H1 (cell line): ENCODE data around the gene FRMPD2. TPM values are rescaled to one million over a fixed set of nuclear protein-coding genes. Genes with fewer than 3 reads are reported as not detected.

Experiments
- CTCF ChIA-PET: fragments of 300-600 bp; sonication (Branson Sonifier 250); formaldehyde crosslinking; loops from one replicate; lab custom pipeline; 2021; ENCODE audit not compliant: partially characterized antibody; lab: Charles Lee
- POLR2A ChIA-PET: fragments of 300-600 bp; sonication (Branson Sonifier 250); formaldehyde crosslinking; loops from one replicate; lab custom pipeline; 2021; ENCODE audit warnings: inconsistent platforms; ENCODE audit not compliant: partially characterized antibody; lab: Charles Lee
- DNase-seq, 2 experiments: peaks; one replicate each; pipeline versions ENCODE4 v3.0.0 to v3.0.0-alpha.2; 2010 to 2022; ENCODE audit warnings: low spot score in 2 of 2, low read depth in 1 of 2, mixed read lengths in 1 of 2
- FAIRE-seq: peaks from 2 replicates; lab custom pipeline; 2011; peaks lifted over from hg19 to GRCh38; lab: Jason Lieb, UNC
- H2AFZ ChIP-seq: 2 replicates; pipeline ENCODE4 v1.8.1; 2012; ENCODE audit warnings: low read length, inconsistent platforms
- H2AK5ac ChIP-seq: 2 replicates; pipeline ENCODE4 v1.6.1; 2013; ENCODE audit warnings: low read depth, low read length
- H2BK120ac ChIP-seq: replicated peaks from 2 replicates; pipeline ENCODE3; 2013; ENCODE audit warnings: low read depth, low read length, inconsistent platforms
- H2BK12ac ChIP-seq: 2 replicates; pipeline ENCODE4 v1.6.1; 2013; ENCODE audit warnings: low read depth, low read length
- H2BK15ac ChIP-seq: 2 replicates; pipeline ENCODE4 v1.6.1; 2013; ENCODE audit warnings: low read length
- H2BK20ac ChIP-seq: 2 replicates; pipeline ENCODE4 v1.6.1; 2013; ENCODE audit warnings: low read length
- H2BK5ac ChIP-seq: 2 replicates; pipeline ENCODE4 v1.6.1; 2013; ENCODE audit warnings: low read depth, low read length
- H3K14ac ChIP-seq: 2 replicates; pipeline ENCODE4 v1.6.1; 2013; ENCODE audit warnings: inconsistent platforms; ENCODE audit not compliant: insufficient read length
- H3K18ac ChIP-seq: 2 replicates; pipeline ENCODE4 v1.6.1; 2013; ENCODE audit warnings: low read length; ENCODE audit errors: extremely low read depth
- H3K23ac ChIP-seq: 2 replicates; pipeline ENCODE4 v1.6.1; 2013; ENCODE audit warnings: inconsistent platforms; ENCODE audit not compliant: insufficient read length
- H3K23me2 ChIP-seq: 2 replicates; pipeline ENCODE4 v1.6.1; 2013; ENCODE audit warnings: low read depth, low read length
- H3K27ac ChIP-seq: 2 replicates; pipeline ENCODE4 v1.6.1; 2011; ENCODE audit warnings: low read depth, low read length, inconsistent platforms
- H3K27me3 ChIP-seq, 4 experiments: replicated peaks in 1 of 4; 1 replicate in 1 of 4; 2 replicates in 3 of 4; pipeline versions ENCODE4 v1.6.1 to v1.8.1; 2011 to 2013; ENCODE audit warnings: low read length in 3 of 4, mild to moderate bottlenecking in 3 of 4, inconsistent platforms in 2 of 4, mixed read lengths in 2 of 4, moderate library complexity in 1 of 4; ENCODE audit not compliant: control insufficient read depth in 3 of 4, insufficient read depth in 3 of 4; ENCODE audit errors: extremely low read depth in 1 of 4
- H3K36me3 ChIP-seq, 4 experiments: 2 replicates each; pipeline versions ENCODE4 v1.6.1 to v1.8.1; 2011 to 2013; ENCODE audit warnings: mild to moderate bottlenecking in 4 of 4, low read length in 3 of 4, moderate library complexity in 2 of 4, control low read depth in 1 of 4, inconsistent platforms in 1 of 4; ENCODE audit not compliant: insufficient read depth in 4 of 4, control insufficient read depth in 2 of 4
- H3K4ac ChIP-seq: replicated peaks from 2 replicates; pipeline ENCODE3; 2013; ENCODE audit warnings: low read length, low read depth, mixed read lengths, inconsistent platforms; ENCODE audit not compliant: insufficient read length
- H3K4me1 ChIP-seq, 4 experiments: replicated peaks in 1 of 4; 1 replicate in 1 of 4; 2 replicates in 3 of 4; pipeline versions ENCODE4 v1.6.1 to v1.8.1; 2011 to 2013; ENCODE audit warnings: low read length in 3 of 4, inconsistent platforms in 2 of 4, mixed read lengths in 1 of 4; ENCODE audit not compliant: insufficient read depth in 4 of 4, control insufficient read depth in 3 of 4
- H3K4me2 ChIP-seq, 2 experiments: 2 replicates each; pipeline versions ENCODE4 v1.6.1 to v1.8.1; 2011 to 2013; ENCODE audit warnings: low read depth in 2 of 2, low read length in 2 of 2, control low read depth in 1 of 2, inconsistent platforms in 1 of 2, mild to moderate bottlenecking in 1 of 2; ENCODE audit not compliant: insufficient read depth in 1 of 2
- H3K4me3 ChIP-seq, 4 experiments: fragments of 200-600, 300-600 bp in 1 of 4; sonication (generic), shearing (Covaris generic), sonication (Bioruptor Twin) in 1 of 4; 2 replicates each; pipeline versions ENCODE4 v1.5.1 to v1.8.1; 2011 to 2016; ENCODE audit warnings: low read length in 4 of 4, low read depth in 3 of 4, control low read depth in 2 of 4, inconsistent platforms in 2 of 4, mild to moderate bottlenecking in 2 of 4, mixed read lengths in 1 of 4, moderate library complexity in 1 of 4; ENCODE audit not compliant: insufficient read depth in 2 of 4; ENCODE audit errors: extremely low read depth in 1 of 4
- H3K56ac ChIP-seq: replicated peaks from 2 replicates; pipeline ENCODE3; 2013; ENCODE audit warnings: low read depth, mild to moderate bottlenecking, mixed read lengths, low read length, inconsistent platforms; ENCODE audit not compliant: insufficient read length
- H3K79me1 ChIP-seq: 2 replicates; pipeline ENCODE4 v1.6.1; 2013; ENCODE audit warnings: low read depth, low read length, control low read depth
- H3K79me2 ChIP-seq, 2 experiments: 2 replicates each; pipeline versions ENCODE4 v1.6.1 to v1.8.1; 2012 to 2013; ENCODE audit warnings: low read length in 2 of 2, mild to moderate bottlenecking in 2 of 2, inconsistent platforms in 1 of 2; ENCODE audit not compliant: insufficient read depth in 2 of 2, control insufficient read depth in 1 of 2
- H3K9ac ChIP-seq, 4 experiments: replicated peaks in 1 of 4; 1 replicate in 1 of 4; 2 replicates in 3 of 4; pipeline versions ENCODE4 v1.6.1 to v1.8.1; 2011 to 2013; ENCODE audit warnings: low read depth in 3 of 4, low read length in 3 of 4, control low read depth in 2 of 4, mild to moderate bottlenecking in 2 of 4, moderate library complexity in 2 of 4, inconsistent platforms in 1 of 4; ENCODE audit errors: extremely low read depth in 1 of 4
- H3K9me3 ChIP-seq, 2 experiments: 2 replicates each; pipeline versions ENCODE4 v1.6.1 to v1.8.1; 2012 to 2013; ENCODE audit warnings: mild to moderate bottlenecking in 2 of 2, moderate library complexity in 2 of 2, control low read depth in 1 of 2, inconsistent platforms in 1 of 2, low read depth in 1 of 2, low read length in 1 of 2, mixed read lengths in 1 of 2; ENCODE audit not compliant: insufficient read depth in 2 of 2
- H4K20me1 ChIP-seq, 2 experiments: replicated peaks in 1 of 2; 2 replicates each; pipeline versions ENCODE3 to v1.8.1; 2011 to 2013; ENCODE audit warnings: inconsistent platforms in 2 of 2, low read length in 2 of 2, mild to moderate bottlenecking in 1 of 2; ENCODE audit not compliant: insufficient read depth in 2 of 2, control insufficient read depth in 1 of 2
- H4K5ac ChIP-seq: 2 replicates; pipeline ENCODE4 v1.6.1; 2013; ENCODE audit warnings: low read length, low read depth, mixed read lengths, inconsistent platforms; ENCODE audit not compliant: insufficient read length
- H4K8ac ChIP-seq: 2 replicates; pipeline ENCODE4 v1.8.0; 2013; ENCODE audit warnings: mild to moderate bottlenecking, moderate library complexity, low read length, inconsistent platforms; ENCODE audit not compliant: insufficient read depth; ENCODE audit errors: extremely low read depth
- H4K91ac ChIP-seq: replicated peaks from 2 replicates; pipeline ENCODE3; 2013; ENCODE audit warnings: low read length, mixed read lengths, inconsistent platforms; ENCODE audit not compliant: insufficient read length
- ATF2 ChIP-seq: IDR thresholded peaks from 2 replicates; pipeline ENCODE4 v1.6.1; 2012; ENCODE audit warnings: low read length, inconsistent platforms
- CBX8 ChIP-seq: fragments of 300-800, 300-1000 bp; sonication (generic); IDR thresholded peaks from 2 replicates; pipeline ENCODE4 v1.7.1; 2016; ENCODE audit warnings: low read depth, low read length, borderline replicate concordance
- FOSL1 ChIP-seq: IDR thresholded peaks from 2 replicates; pipeline ENCODE4 v1.6.1; 2011; ENCODE audit warnings: mild to moderate bottlenecking, low read depth, low read length, moderate library complexity; ENCODE audit not compliant: insufficient read depth
- GABPA ChIP-seq: IDR thresholded peaks from 2 replicates; pipeline ENCODE4 v1.6.1; 2011; ENCODE audit warnings: mild to moderate bottlenecking, low read length, moderate library complexity, borderline replicate concordance; ENCODE audit not compliant: insufficient read depth
- PHF8 ChIP-seq: fragments of 200-600 bp; sonication (generic); conservative IDR thresholded peaks from 2 replicates; pipeline ENCODE4 v1.7.1; 2012; ENCODE audit warnings: low read depth, mild to moderate bottlenecking, inconsistent platforms, low read length, moderate library complexity
- POLR2AphosphoS5 ChIP-seq: IDR thresholded peaks from 2 replicates; pipeline ENCODE4 v1.6.1; 2011; ENCODE audit warnings: low read depth, low read length
- POU5F1 ChIP-seq: IDR thresholded peaks from 2 replicates; pipeline ENCODE4 v1.6.1; 2011; ENCODE audit warnings: low read depth, mild to moderate bottlenecking, low read length, moderate library complexity
- RBBP5 ChIP-seq: IDR thresholded peaks from 2 replicates; pipeline ENCODE4 v1.7.1; 2012; ENCODE audit warnings: low read depth, mild to moderate bottlenecking, inconsistent platforms, low read length, moderate library complexity, borderline replicate concordance
- RNF2 ChIP-seq: fragments of 200-900, 300-1000 bp; sonication (generic); IDR thresholded peaks from 2 replicates; pipeline ENCODE4 v1.7.1; 2016; ENCODE audit warnings: borderline replicate concordance, low read depth, mild to moderate bottlenecking, antibody characterized with exemption, low read length; ENCODE audit not compliant: poor library complexity, severe bottlenecking; ENCODE audit errors: missing control alignments
- SUZ12 ChIP-seq: fragments of 200-600 bp; sonication (generic); IDR thresholded peaks from 2 replicates; pipeline ENCODE4 v1.6.1; 2012; ENCODE audit warnings: mild to moderate bottlenecking, inconsistent platforms, low read length, moderate library complexity, mixed read lengths
- whole genome bisulfite sequencing, 2 experiments: shearing (Covaris generic) in 1 of 2; methylation state at CpG; one replicate each; pipeline versions ENCODE4 v1.1.6 to v1.1.7; 2013 to 2015; ENCODE audit warnings: low lambda C conversion rate in 2 of 2, mixed read lengths in 2 of 2, inconsistent platforms in 1 of 2, low coverage in 1 of 2, missing lambda C conversion rate in 1 of 2; ENCODE audit not compliant: insufficient replicate concordance in 2 of 2, insufficient coverage in 1 of 2, insufficient read length in 1 of 2; ENCODE audit errors: extremely low coverage in 1 of 2, missing lambda C conversion rate in 1 of 2; 5-methylcytosine and 5-hydroxymethylcytosine counted together
- polyA plus RNA-seq, 7 experiments: library from polyadenylated mRNA; depleted of rRNA in 3 of 7; stranded (reverse) in 5 of 7; unstranded in 2 of 7; fragments of >200 nt in 5 of 7; fragments of 200-250 nt in 2 of 7; gene quantifications; 1 replicate in 5 of 7; 2 replicates in 1 of 7; 4 replicates in 1 of 7; pipeline versions ENCODE4 v1.2.1 to v1.2.3, GENCODE V29; 2011 to 2013; ENCODE audit warnings: missing spikeins in 2 of 7, mixed read lengths in 2 of 7
- total RNA-seq: library from RNA; stranded (reverse); fragmentation: NEBNext Ultra II Directional; extraction: Animal tissue kit (Norgen Biotek cat#: 25700); gene quantifications from 2 replicates; pipeline ENCODE4 v1.2.1, GENCODE V29; 2021
- TF ChIP-seq, protein P1 (sequence below): IDR thresholded peaks from 2 replicates; pipeline ENCODE4 v1.6.1; 2011; ENCODE audit warnings: low read depth, mild to moderate bottlenecking, low read length; ENCODE audit not compliant: insufficient read depth

Gene FRMPD2
- total and polyA plus RNA-seq, 2 of the 8 experiments (the other 6 are each of a cell fraction or from before 2014, with no cell fraction given) = 0.07 to 0.47 TPM

GRCh38 chr10:48307711-48308018, 33.2 kb upstream of the FRMPD2 start:
- Histone ChIP-seq H3K27ac (no peak overlapping the region), H3K23ac (no peak overlapping the region), H3K36me3 (no peaks in the 10 kb centered on the region), H3K4me2 (peak overlapping the region; percentile 83 to 87), H2AFZ (no peak overlapping the region), H3K27me3 (no peaks in the 10 kb centered on the region), H3K14ac (no peak overlapping the region), H2BK12ac (no peak overlapping the region), H4K20me1 (peaks cover 0 to 6% of the 10 kb centered on the region in 2 experiments), H3K79me1 (no peaks in the 10 kb centered on the region; the same call in 1 of the 2 replicates), H4K91ac (no peak overlapping the region), H3K56ac (no peak overlapping the region), H3K79me2 (peaks cover 5 to 56% of the 10 kb centered on the region in 2 experiments; a peak in 3 of 4 replicates), H4K5ac (no peak overlapping the region), H2BK120ac (no peak overlapping the region), H2BK5ac (no peak overlapping the region), H3K9ac (peak overlapping the region in 3 of 4 experiments; percentile 69 to 87 (median 72); a peak in 6 of 7 replicates), H3K4me1 (no peaks in the 10 kb centered on the region; a peak in 1 of 7 replicates), H4K8ac (no peak overlapping the region), H3K4me3 (peak overlapping the region; percentile 82 to 89 (median 85)), H2BK20ac (no peak overlapping the region), H3K18ac (no peak overlapping the region), H2BK15ac (no peak overlapping the region), H3K4ac (no peak overlapping the region), H3K9me3 (no peaks in the 10 kb centered on the region), H3K23me2 (peaks cover 4% of the 10 kb centered on the region), H2AK5ac (no peak overlapping the region)
- 46% methylated on average over 3 of the region's 3 CpGs; no CpG with 5 or more reads in 1 of the 2 experiments for WGBS, 2 experiments
- ChIA-PET CTCF (interaction anchor here (1.3 kb wide), 1 partner anchor 9 kb away, joined by 3 read pairs; no protein-coding TSS in a partner anchor), POLR2A (interaction anchor here (1.3 kb wide), 1 partner anchor 9 kb away, joined by 3 read pairs; no protein-coding TSS in a partner anchor)
- no peak for FAIRE-seq
- no peak for DNase-seq
- TF ChIP-seq CBX8 (no peak), POU5F1 (no peak), SUZ12 (no peak), PHF8 (no peak), FOSL1 (no peak), RBBP5 (no peak), RNF2 (no peak), ATF2 (no peak), POLR2AphosphoS5 (no peak), GABPA (no peak)
- TF ChIP-seq, protein P1, sequence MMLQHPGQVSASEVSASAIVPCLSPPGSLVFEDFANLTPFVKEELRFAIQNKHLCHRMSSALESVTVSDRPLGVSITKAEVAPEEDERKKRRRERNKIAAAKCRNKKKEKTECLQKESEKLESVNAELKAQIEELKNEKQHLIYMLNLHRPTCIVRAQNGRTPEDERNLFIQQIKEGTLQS = no peak
